HepG2 (cell line): ENCODE data around the gene NEAT1. TPM values are rescaled to one million over a fixed set of nuclear protein-coding genes. Genes with fewer than 3 reads are reported as not detected.

ENCODE experiments used
- AGO2 ChIP-seq: fragments of 200-400 bp; formaldehyde crosslinking; optimal IDR thresholded peaks from 2 replicates; pipeline ENCODE3; 2017; ENCODE audit warnings: mild to moderate bottlenecking, low read depth, low read length, moderate library complexity
- BORCS8-MEF2B ChIP-seq: sonication (generic); formaldehyde crosslinking; IDR thresholded peaks from 2 replicates; pipeline ENCODE4 v1.8.0; 2022; ENCODE audit warnings: mild to moderate bottlenecking, missing genetic modification reagents
- DR1 ChIP-seq: sonication (generic); formaldehyde crosslinking; IDR thresholded peaks from 2 replicates; pipeline ENCODE4 v1.8.0; 2021; ENCODE audit warnings: mild to moderate bottlenecking, missing genetic modification reagents, inconsistent platforms
- HHEX ChIP-seq: IDR thresholded peaks from 2 replicates; pipeline ENCODE4 v1.6.1; 2016; ENCODE audit warnings: control low read depth
- HNRNPL ChIP-seq: fragments of 200-400 bp; formaldehyde crosslinking; IDR thresholded peaks from 2 replicates; pipeline ENCODE4 v1.6.1; 2017; ENCODE audit warnings: mild to moderate bottlenecking, low read depth, low read length
- MIER2 ChIP-seq: IDR thresholded peaks from 2 replicates; pipeline ENCODE4 v1.6.1; 2016; ENCODE audit warnings: missing biosample characterization, missing genetic modification reagents
- NR2F1 ChIP-seq, 2 experiments: fragments of 450-650 bp in 1 of 2; formaldehyde crosslinking in 1 of 2; IDR thresholded peaks; 2 replicates each; pipeline versions ENCODE4 v1.5.0 to v1.6.1; 2016 to 2020; ENCODE audit warnings: mild to moderate bottlenecking in 1 of 2, missing compliant biosample characterization in 1 of 2, missing genetic modification reagents in 1 of 2, moderate library complexity in 1 of 2
- PITX1 ChIP-seq: sonication (generic); formaldehyde crosslinking; IDR thresholded peaks from 2 replicates; pipeline ENCODE4 v1.5.1; 2020; ENCODE audit warnings: mild to moderate bottlenecking, missing genetic modification reagents
- SALL1 ChIP-seq: sonication (generic); formaldehyde crosslinking; IDR thresholded peaks from 2 replicates; pipeline ENCODE4 v1.8.0; 2022; ENCODE audit warnings: mild to moderate bottlenecking, missing genetic modification reagents
- SIX4 ChIP-seq: sonication (generic); formaldehyde crosslinking; IDR thresholded peaks from 2 replicates; pipeline ENCODE4 v1.4.0; 2020; ENCODE audit warnings: missing genetic modification reagents
- ZBTB20 ChIP-seq: sonication (generic); formaldehyde crosslinking; IDR thresholded peaks from 2 replicates; pipeline ENCODE4 v1.8.1; 2023; ENCODE audit warnings: missing genetic modification reagents, low read depth, mild to moderate bottlenecking, borderline replicate concordance
- ZMYM4 ChIP-seq: sonication (generic); formaldehyde crosslinking; IDR thresholded peaks from 2 replicates; pipeline ENCODE4 v1.8.1; 2023; ENCODE audit warnings: mild to moderate bottlenecking, missing genetic modification reagents
- ZNF138 ChIP-seq: sonication (generic); formaldehyde crosslinking; IDR thresholded peaks from 2 replicates; pipeline ENCODE4 v1.5.0; 2020; ENCODE audit warnings: mild to moderate bottlenecking, low read depth, missing genetic modification reagents
- ZNF598 ChIP-seq: sonication (generic); formaldehyde crosslinking; IDR thresholded peaks from 2 replicates; pipeline ENCODE4 v1.5.1; 2020; ENCODE audit warnings: mild to moderate bottlenecking, missing genetic modification reagents, borderline replicate concordance
- ZNF607 ChIP-seq: sonication (generic); formaldehyde crosslinking; IDR thresholded peaks from 2 replicates; pipeline ENCODE4 v1.5.1; 2020; ENCODE audit warnings: missing genetic modification reagents, mild to moderate bottlenecking, borderline replicate concordance
- polyA plus RNA-seq, 8 experiments: library from polyadenylated mRNA; depleted of rRNA in 3 of 8; stranded (reverse) in 7 of 8; unstranded in 1 of 8; fragments of >200 nt; fragmentation: Illumina TruSeq in 4 of 8; extraction: Trizol in 4 of 8; gene quantifications; 2 replicates each; pipeline versions ENCODE4 v1.2.1 to v1.2.3, GENCODE V29; 2011 to 2016; ENCODE audit warnings: low read depth in 4 of 8, missing spikeins in 1 of 8, mixed read lengths in 1 of 8; ENCODE audit not compliant: insufficient read depth in 1 of 8
- total RNA-seq, 5 experiments: library from RNA; depleted of rRNA; stranded (reverse); fragments of >200 nt; fragmentation: Illumina TruSeq; extraction: Trizol; gene quantifications; 2 replicates each; pipeline ENCODE4 v1.2.3, GENCODE V29; 2016; ENCODE audit warnings: low read depth in 1 of 5
- TF ChIP-seq, protein P1 (sequence below): IDR thresholded peaks from 2 replicates; pipeline ENCODE4 v1.6.1; 2016; ENCODE audit warnings: missing biosample characterization, missing genetic modification reagents, low read depth
- TF ChIP-seq, protein P2 (sequence below): IDR thresholded peaks from 2 replicates; pipeline ENCODE4 v1.6.1; 2018; ENCODE audit warnings: missing genetic modification reagents
- TF ChIP-seq, protein P3 (sequence below): fragments of 450-650 bp; IDR thresholded peaks from 2 replicates; pipeline ENCODE4 v1.6.1; 2017
- TF ChIP-seq, protein P4 (sequence below): sonication (generic); formaldehyde crosslinking; IDR thresholded peaks from 2 replicates; pipeline ENCODE4 v1.5.0; 2020; ENCODE audit warnings: missing genetic modification reagents
- TF ChIP-seq, protein P5 (sequence below): sonication (generic); formaldehyde crosslinking; conservative IDR thresholded peaks from 2 replicates; pipeline ENCODE4 v1.8.0; 2022; ENCODE audit warnings: missing genetic modification reagents
- TF ChIP-seq, protein P6 (sequence below): sonication (generic); formaldehyde crosslinking; IDR thresholded peaks from 2 replicates; pipeline ENCODE4 v1.8.0; 2022; ENCODE audit warnings: missing genetic modification reagents, mild to moderate bottlenecking, inconsistent platforms, borderline replicate concordance

Gene NEAT1
- total and polyA plus RNA-seq, 2 of the 13 experiments (the other 11 are each of a cell fraction or from before 2014, with no cell fraction given) = 20.5 to 41.2 TPM

DNA sequence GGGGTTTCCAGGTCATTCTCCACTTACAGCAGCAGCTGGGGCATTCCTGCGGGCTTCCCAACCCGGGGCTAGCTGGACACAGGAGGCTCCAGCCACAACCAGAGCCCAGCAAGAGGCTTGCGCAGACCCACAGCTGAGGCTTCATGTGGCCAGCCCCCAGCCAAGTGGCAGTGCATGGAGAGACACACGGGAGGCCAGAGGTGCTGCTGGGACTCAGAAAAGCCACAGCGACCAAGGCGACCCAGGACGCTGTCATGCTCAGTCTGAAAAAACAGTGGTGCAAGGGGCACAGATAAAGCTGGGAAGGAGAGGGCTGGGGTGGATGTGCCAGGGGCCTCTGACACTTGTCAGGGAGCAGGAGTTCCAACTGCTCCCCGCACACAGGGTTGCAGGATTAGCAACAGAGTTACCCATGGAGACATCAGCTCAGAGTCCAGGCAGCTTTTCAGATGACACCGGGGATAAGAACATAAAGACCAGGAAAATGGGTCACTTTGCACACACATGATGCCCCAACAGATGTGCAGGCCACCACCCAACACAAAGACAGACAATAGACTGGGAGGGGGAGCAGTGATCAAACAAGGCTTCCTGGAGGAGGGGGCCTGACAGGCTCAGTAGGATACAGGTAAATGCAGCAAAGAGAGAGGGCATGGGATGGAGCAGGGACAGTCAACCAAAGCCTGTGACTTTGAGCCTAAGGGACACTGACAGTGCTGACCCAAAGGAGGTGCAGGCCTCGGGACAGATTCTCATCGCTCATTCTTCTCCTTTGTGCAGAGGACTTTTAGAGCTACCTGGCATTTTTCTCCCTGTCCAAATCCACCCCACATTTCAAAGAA, 6.9 kb upstream of the NEAT1 start (continued):
- TF ChIP-seq, protein P1, sequence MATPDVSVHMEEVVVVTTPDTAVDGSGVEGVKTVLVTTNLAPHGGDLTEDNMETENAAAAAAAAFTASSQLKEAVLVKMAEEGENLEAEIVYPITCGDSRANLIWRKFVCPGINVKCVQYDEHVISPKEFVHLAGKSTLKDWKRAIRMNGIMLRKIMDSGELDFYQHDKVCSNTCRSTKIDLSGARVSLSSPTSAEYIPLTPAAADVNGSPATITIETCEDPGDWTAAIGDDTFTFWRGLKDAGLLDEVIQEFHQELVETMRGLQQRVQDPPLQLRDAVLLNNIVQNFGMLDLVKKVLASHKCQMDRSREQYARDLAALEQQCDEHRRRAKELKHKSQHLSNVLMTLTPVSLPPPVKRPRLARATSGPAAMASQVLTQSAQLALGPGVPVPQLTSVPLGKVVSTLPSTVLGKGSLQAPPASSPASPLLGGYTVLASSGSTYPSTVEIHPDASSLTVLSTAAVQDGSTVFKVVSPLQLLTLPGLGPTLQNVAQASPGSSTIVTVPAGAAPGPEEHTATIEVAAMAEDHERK (CRISPR knock-in tag) = no peak
- TF ChIP-seq HNRNPL (no peak), MIER2 (CRISPR knock-in tag) (no peak), HHEX (CRISPR knock-in tag) (no peak), ZNF598 (no peak), ZMYM4 (no peak), BORCS8-MEF2B (CRISPR knock-in tag) (no peak), ZNF607 (CRISPR knock-in tag) (no peak), DR1 (CRISPR knock-in tag) (no peak), SALL1 (0 out of 2 replicates have a peak, but pooled peaks have one; percentile 26), AGO2 (peak; percentile 60), ZBTB20 (no peak; the same call in 1 of the 2 replicates), SIX4 (CRISPR knock-in tag) (no peak), NR2F1 (CRISPR knock-in tag; IDR thresholded peaks at IDR 0.05) (no peak), ZNF138 (no peak), PITX1 (CRISPR knock-in tag) (peak; percentile 54; the same call in 1 of the 2 replicates)
- TF ChIP-seq, protein P2, sequence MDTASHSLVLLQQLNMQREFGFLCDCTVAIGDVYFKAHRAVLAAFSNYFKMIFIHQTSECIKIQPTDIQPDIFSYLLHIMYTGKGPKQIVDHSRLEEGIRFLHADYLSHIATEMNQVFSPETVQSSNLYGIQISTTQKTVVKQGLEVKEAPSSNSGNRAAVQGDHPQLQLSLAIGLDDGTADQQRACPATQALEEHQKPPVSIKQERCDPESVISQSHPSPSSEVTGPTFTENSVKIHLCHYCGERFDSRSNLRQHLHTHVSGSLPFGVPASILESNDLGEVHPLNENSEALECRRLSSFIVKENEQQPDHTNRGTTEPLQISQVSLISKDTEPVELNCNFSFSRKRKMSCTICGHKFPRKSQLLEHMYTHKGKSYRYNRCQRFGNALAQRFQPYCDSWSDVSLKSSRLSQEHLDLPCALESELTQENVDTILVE (CRISPR knock-in tag) = no peak
- TF ChIP-seq, protein P3, sequence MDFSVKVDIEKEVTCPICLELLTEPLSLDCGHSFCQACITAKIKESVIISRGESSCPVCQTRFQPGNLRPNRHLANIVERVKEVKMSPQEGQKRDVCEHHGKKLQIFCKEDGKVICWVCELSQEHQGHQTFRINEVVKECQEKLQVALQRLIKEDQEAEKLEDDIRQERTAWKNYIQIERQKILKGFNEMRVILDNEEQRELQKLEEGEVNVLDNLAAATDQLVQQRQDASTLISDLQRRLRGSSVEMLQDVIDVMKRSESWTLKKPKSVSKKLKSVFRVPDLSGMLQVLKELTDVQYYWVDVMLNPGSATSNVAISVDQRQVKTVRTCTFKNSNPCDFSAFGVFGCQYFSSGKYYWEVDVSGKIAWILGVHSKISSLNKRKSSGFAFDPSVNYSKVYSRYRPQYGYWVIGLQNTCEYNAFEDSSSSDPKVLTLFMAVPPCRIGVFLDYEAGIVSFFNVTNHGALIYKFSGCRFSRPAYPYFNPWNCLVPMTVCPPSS = no peak
- TF ChIP-seq, protein P4, sequence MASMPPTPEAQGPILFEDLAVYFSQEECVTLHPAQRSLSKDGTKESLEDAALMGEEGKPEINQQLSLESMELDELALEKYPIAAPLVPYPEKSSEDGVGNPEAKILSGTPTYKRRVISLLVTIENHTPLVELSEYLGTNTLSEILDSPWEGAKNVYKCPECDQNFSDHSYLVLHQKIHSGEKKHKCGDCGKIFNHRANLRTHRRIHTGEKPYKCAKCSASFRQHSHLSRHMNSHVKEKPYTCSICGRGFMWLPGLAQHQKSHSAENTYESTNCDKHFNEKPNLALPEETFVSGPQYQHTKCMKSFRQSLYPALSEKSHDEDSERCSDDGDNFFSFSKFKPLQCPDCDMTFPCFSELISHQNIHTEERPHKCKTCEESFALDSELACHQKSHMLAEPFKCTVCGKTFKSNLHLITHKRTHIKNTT (CRISPR knock-in tag) = no peak
- TF ChIP-seq, protein P5, sequence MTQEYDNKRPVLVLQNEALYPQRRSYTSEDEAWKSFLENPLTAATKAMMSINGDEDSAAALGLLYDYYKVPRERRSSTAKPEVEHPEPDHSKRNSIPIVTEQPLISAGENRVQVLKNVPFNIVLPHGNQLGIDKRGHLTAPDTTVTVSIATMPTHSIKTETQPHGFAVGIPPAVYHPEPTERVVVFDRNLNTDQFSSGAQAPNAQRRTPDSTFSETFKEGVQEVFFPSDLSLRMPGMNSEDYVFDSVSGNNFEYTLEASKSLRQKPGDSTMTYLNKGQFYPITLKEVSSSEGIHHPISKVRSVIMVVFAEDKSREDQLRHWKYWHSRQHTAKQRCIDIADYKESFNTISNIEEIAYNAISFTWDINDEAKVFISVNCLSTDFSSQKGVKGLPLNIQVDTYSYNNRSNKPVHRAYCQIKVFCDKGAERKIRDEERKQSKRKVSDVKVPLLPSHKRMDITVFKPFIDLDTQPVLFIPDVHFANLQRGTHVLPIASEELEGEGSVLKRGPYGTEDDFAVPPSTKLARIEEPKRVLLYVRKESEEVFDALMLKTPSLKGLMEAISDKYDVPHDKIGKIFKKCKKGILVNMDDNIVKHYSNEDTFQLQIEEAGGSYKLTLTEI (CRISPR knock-in tag) = no peak
- TF ChIP-seq, protein P6, sequence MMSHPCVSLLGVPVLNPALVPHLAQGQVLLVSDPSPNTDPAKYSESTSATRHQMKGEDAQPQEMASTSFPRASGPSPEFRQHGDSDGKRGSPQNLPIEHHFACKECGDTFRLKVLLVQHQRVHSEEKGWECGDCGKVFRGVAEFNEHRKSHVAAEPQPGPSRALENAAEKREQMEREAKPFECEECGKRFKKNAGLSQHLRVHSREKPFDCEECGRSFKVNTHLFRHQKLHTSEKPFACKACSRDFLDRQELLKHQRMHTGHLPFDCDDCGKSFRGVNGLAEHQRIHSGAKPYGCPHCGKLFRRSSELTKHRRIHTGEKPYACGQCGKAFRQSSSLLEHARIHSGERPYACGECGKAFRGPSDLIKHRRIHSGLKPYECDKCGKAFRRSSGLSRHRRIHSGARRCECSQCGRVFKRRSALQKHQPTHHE (CRISPR knock-in tag) = no peak
